GM12878 (cell line): Measurements from ENCODE around the gene LGALS9. TPM values are rescaled to one million over a fixed set of nuclear protein-coding genes. Genes with fewer than 3 reads are reported as not detected.

ENCODE experiments used
- ATAC-seq: fragments of 200-7000 bp; cut with Tn5 transposase; 3 replicates; pipeline ENCODE4 v1.9.1; 2020; ENCODE audit warnings: mild to moderate bottlenecking, moderate library complexity
- BruUV-seq: library from RNA; stranded (reverse); fragments of 400-500 nt; replicated peaks from 2 replicates; lab custom pipeline; 2021; lab: Mats Ljungman, UMichigan
- CTCF ChIA-PET: fragments of 300-600 bp; sonication (Branson Sonifier 250); formaldehyde crosslinking; extraction: SDS; loops from one replicate; lab custom pipeline; 2021; ENCODE audit warnings: inconsistent platforms; lab: Yijun Ruan, JAX
- POLR2A ChIA-PET: fragments of 350-600 bp; formaldehyde crosslinking; extraction: SDS; loops from one replicate; lab custom pipeline; 2021; ENCODE audit warnings: inconsistent platforms; lab: Charles Lee
- RAD21 ChIA-PET: fragments of 300-600 bp; sonication (Branson Sonifier 250); formaldehyde crosslinking; loops from one replicate; lab custom pipeline; 2023; ENCODE audit warnings: antibody characterized with exemption; ENCODE audit not compliant: unreplicated experiment; lab: Charles Lee
- SMC1A ChIA-PET: fragments of 300-600 bp; sonication (Branson Sonifier 250); formaldehyde crosslinking; loops from one replicate; lab custom pipeline; 2023; ENCODE audit not compliant: unreplicated experiment, uncharacterized antibody; lab: Charles Lee
- DNase-seq: peaks from one replicate; pipeline ENCODE4 v3.0.0-alpha.2; 2011; ENCODE audit warnings: low read depth, low spot score
- FAIRE-seq: peaks from 3 replicates; lab custom pipeline; 2011; peaks lifted over from hg19 to GRCh38; lab: Jason Lieb, UNC
- H2AFZ ChIP-seq: 2 replicates; pipeline ENCODE4 v1.6.0; 2011; ENCODE audit warnings: low read depth, low read length, control low read depth; ENCODE audit not compliant: control insufficient read depth
- H3K27ac ChIP-seq: 2 replicates; pipeline ENCODE4 v1.5.1; 2011; ENCODE audit warnings: control low read depth; ENCODE audit not compliant: control insufficient read depth, insufficient read depth
- H3K27me3 ChIP-seq, 2 experiments: replicated peaks in 1 of 2; 2 replicates each; pipeline versions ENCODE4 v1.6.0 to v1.6.1; 2011; ENCODE audit warnings: low read length in 1 of 2; ENCODE audit not compliant: control insufficient read depth in 2 of 2, insufficient read depth in 2 of 2
- H3K36me3 ChIP-seq, 2 experiments: 2 replicates each; pipeline ENCODE4 v1.5.1; 2011; ENCODE audit warnings: low read length in 1 of 2; ENCODE audit not compliant: control insufficient read depth in 2 of 2, insufficient read depth in 2 of 2
- H3K4me1 ChIP-seq: 2 replicates; pipeline ENCODE4 v1.6.1; 2011; ENCODE audit warnings: mild to moderate bottlenecking, low read length, moderate library complexity, mixed read lengths; ENCODE audit not compliant: control insufficient read depth, insufficient read depth
- H3K4me2 ChIP-seq: 2 replicates; pipeline ENCODE4 v1.6.0; 2011; ENCODE audit warnings: control low read depth; ENCODE audit not compliant: control insufficient read depth, insufficient read depth
- H3K4me3 ChIP-seq: fragments of 200-600 bp; sonication (generic); 2 replicates; pipeline ENCODE4 v1.5.1; 2016
- H3K79me2 ChIP-seq: 2 replicates; pipeline ENCODE4 v1.6.0; 2011; ENCODE audit warnings: low read length; ENCODE audit not compliant: control insufficient read depth, insufficient read depth
- H3K9ac ChIP-seq: 2 replicates; pipeline ENCODE4 v1.8.0; 2011; ENCODE audit warnings: low read length, control low read depth, mixed read lengths; ENCODE audit not compliant: control insufficient read depth, insufficient read depth
- H3K9me3 ChIP-seq: replicated peaks from 3 replicates; pipeline ENCODE4 v1.5.1; 2011; ENCODE audit warnings: mild to moderate bottlenecking, low read length; ENCODE audit not compliant: control insufficient read depth, insufficient read depth
- H4K20me1 ChIP-seq: 2 replicates; pipeline ENCODE4 v1.6.0; 2011; ENCODE audit not compliant: control insufficient read depth, insufficient read depth
- RELB ChIP-seq: fragments of 450-650 bp; IDR thresholded peaks from 2 replicates; pipeline ENCODE4 v1.6.1; 2017; ENCODE audit warnings: low read depth, mild to moderate bottlenecking, moderate library complexity
- SKIL ChIP-seq: fragments of 450-650 bp; IDR thresholded peaks from 2 replicates; pipeline ENCODE4 v1.6.1; 2017; ENCODE audit warnings: mild to moderate bottlenecking, low read depth, inconsistent platforms; ENCODE audit not compliant: poor library complexity, severe bottlenecking
- WRNIP1 ChIP-seq: IDR thresholded peaks from 2 replicates; pipeline ENCODE4 v1.6.1; 2011; ENCODE audit warnings: low read depth, low read length, improper control_type of control experiment, borderline replicate concordance
- WGBS: methylation state at CpG from one replicate; pipeline ENCODE4 v1.1.6; 2016; ENCODE audit warnings: low lambda C conversion rate; ENCODE audit not compliant: insufficient replicate concordance, insufficient coverage; ENCODE audit errors: missing lambda C conversion rate; 5-methylcytosine and 5-hydroxymethylcytosine counted together
- in situ Hi-C: fragments of 300-500 bp; cut with MboI; formaldehyde crosslinking; loops from 9 replicates; pipeline ENCODE4 v1.14.3; 2018; ENCODE audit warnings: mixed read lengths
- intact Hi-C: fragments of 100-400 bp; cut with micrococcal nuclease; formaldehyde crosslinking; loops from one replicate; pipeline ENCODE4 v1.14.2; 2022; ENCODE audit not compliant: unreplicated experiment
- polyA plus RNA-seq, 11 experiments: library from polyadenylated mRNA; depleted of rRNA in 4 of 11; unstranded in 6 of 11; stranded (reverse) in 5 of 11; fragments of >200 nt; fragmentation: Nextera tagmentation in 4 of 11; fragmentation: Illumina TruSeq in 1 of 11; extraction: Ambion mirVana in 4 of 11; extraction: Trizol in 1 of 11; gene quantifications; 1 replicate in 1 of 11; 2 replicates in 10 of 11; pipeline versions ENCODE4 v1.2.1 to v1.2.3, GENCODE V29; 2011 to 2016; ENCODE audit warnings: inconsistent platforms in 2 of 11, missing spikeins in 2 of 11, low read depth in 1 of 11
- total RNA-seq, 4 experiments: library from RNA; depleted of rRNA in 3 of 4; stranded (reverse); fragments of >200 nt in 3 of 4; fragmentation: Illumina TruSeq in 1 of 4; extraction: Trizol in 1 of 4; gene quantifications; 2 replicates each; pipeline versions ENCODE4 v1.2.1 to v1.2.3, GENCODE V29; 2013 to 2021

The LGALS9 gene
- total and polyA plus RNA-seq, 10 of the 15 experiments (the other 5 are each of a cell fraction or from before 2014, with no cell fraction given): 22.5 to 294 (median 155) TPM

GRCh38 chr17:27670791-27671590, 40.0 kb downstream of the LGALS9 start:
- SMC1A ChIA-PET: no interaction called here
- no TSS peak for BruUV-seq
- POLR2A ChIA-PET: no interaction called here
- Histone ChIP-seq H3K9ac (no peak overlapping the region), H4K20me1 (no peaks in the 10 kb centered on the region), H3K4me2 (no peak overlapping the region), H3K36me3 (no peaks in the 10 kb centered on the region), H3K4me1 (no peaks in the 10 kb centered on the region), H3K4me3 (no peak overlapping the region), H3K79me2 (no peaks in the 10 kb centered on the region), H3K9me3 (no peaks in the 10 kb centered on the region), H3K27ac (no peak overlapping the region), H2AFZ (no peak overlapping the region), H3K27me3 (no peaks in the 10 kb centered on the region)
- WGBS: 19% methylated on average over 12 of the region's 12 CpGs
- in situ Hi-C loops: no loop called here
- intact Hi-C loops: no loop called here
- no peak for DNase-seq
- no peak for FAIRE-seq
- CTCF ChIA-PET: no interaction called here
- TF ChIP-seq WRNIP1 (no peak), SKIL (no peak), RELB (no peak)
- RAD21 ChIA-PET: no interaction called here
- no peak for ATAC-seq
